HG03060 (cell line): ENCODE measurements around the gene ACLY.

Experiments used
- ATAC-seq: cut with Tn5 transposase; IDR thresholded peaks from one replicate; pipeline ENCODE4 v1.9.1; 2021; ENCODE audit warnings: low read depth, moderate number of reproducible peaks; ENCODE audit not compliant: unreplicated experiment

The ACLY gene

GRCh38 chr17:41914358-41914766 is 4.4 kb downstream of the ACLY start:
- ATAC-seq: no peak

- ATAC-seq: no peak
Observed at GRCh38 chr17:41913798-41914197, 5.0 kb downstream of the ACLY start.

- ATAC-seq: no peak
Observed at GRCh38 chr17:41912925-41913324, 5.8 kb downstream of the ACLY start.

GRCh38 chr17:41910701-41911391 is 7.9 kb downstream of the ACLY start:
- ATAC-seq: no peak

GRCh38 chr17:41909088-41909487 is 9.7 kb downstream of the ACLY start:
- no peak for ATAC-seq

- ATAC-seq: no peak
Observed at GRCh38 chr17:41907633-41908539, 10.9 kb downstream of the ACLY start.

- no peak for ATAC-seq
Observed at GRCh38 chr17:41907185-41907556, 11.6 kb downstream of the ACLY start.

GRCh38 chr17:41906465-41907184 is 12.1 kb downstream of the ACLY start:
- no peak for ATAC-seq

GRCh38 chr17:41905172-41905571 is 13.6 kb downstream of the ACLY start:
- ATAC-seq: no peak

- ATAC-seq: no peak
Observed at GRCh38 chr17:41904242-41904841, 14.4 kb downstream of the ACLY start.

- no peak for ATAC-seq
Observed at GRCh38 chr17:41901646-41902045, 17.1 kb downstream of the ACLY start.

GRCh38 chr17:41896726-41897125 is 22.0 kb downstream of the ACLY start:
- no peak for ATAC-seq

GRCh38 chr17:41895617-41896016 is 23.1 kb downstream of the ACLY start:
- ATAC-seq: no peak

- ATAC-seq: no peak
Observed at GRCh38 chr17:41894791-41895331, 23.9 kb downstream of the ACLY start.

GRCh38 chr17:41893384-41893783 is 25.4 kb downstream of the ACLY start:
- ATAC-seq: no peak

GRCh38 chr17:41892021-41892376 is 26.8 kb downstream of the ACLY start:
- no peak for ATAC-seq

- ATAC-seq: no peak
Observed at GRCh38 chr17:41891135-41892020, 27.4 kb downstream of the ACLY start.

GRCh38 chr17:41888332-41888965 is 30.3 kb downstream of the ACLY start:
- no peak for ATAC-seq

GRCh38 chr17:41885733-41886132 is 33.0 kb downstream of the ACLY start:
- ATAC-seq: no peak
